ENCODE data around the gene DIAPH3.

The DIAPH3 gene

GRCh38 chr13:59701261-59701660 lies 462.5 kb downstream of the DIAPH3 start:
- no peak for DNase-seq

GRCh38 chr13:59700281-59700680 lies 463.4 kb downstream of the DIAPH3 start:
- no peak for DNase-seq

DNA sequence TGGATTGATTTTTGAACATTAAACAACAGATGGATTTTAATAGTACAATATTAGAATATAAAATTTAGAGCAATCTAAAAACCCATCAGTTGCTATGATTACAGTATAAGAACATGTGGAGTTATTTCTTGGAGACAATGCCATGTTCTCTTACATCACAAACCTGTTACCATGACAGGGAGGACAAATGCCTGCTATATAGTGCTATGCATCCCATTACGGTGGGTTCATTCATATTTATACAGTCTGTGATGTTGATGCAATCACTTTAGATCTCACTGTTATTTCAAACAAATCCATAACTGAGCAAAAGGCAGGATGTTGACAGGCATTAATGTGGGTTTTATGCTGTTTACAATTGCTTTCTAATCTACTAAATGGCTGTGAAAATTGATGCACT lies 467.5 kb downstream of the DIAPH3 start:
- DNase-seq = no peak

- no peak for DNase-seq
These were observed 472.1 kb downstream of the DIAPH3 start for GRCh38 chr13:59691501-59692066.

DNA sequence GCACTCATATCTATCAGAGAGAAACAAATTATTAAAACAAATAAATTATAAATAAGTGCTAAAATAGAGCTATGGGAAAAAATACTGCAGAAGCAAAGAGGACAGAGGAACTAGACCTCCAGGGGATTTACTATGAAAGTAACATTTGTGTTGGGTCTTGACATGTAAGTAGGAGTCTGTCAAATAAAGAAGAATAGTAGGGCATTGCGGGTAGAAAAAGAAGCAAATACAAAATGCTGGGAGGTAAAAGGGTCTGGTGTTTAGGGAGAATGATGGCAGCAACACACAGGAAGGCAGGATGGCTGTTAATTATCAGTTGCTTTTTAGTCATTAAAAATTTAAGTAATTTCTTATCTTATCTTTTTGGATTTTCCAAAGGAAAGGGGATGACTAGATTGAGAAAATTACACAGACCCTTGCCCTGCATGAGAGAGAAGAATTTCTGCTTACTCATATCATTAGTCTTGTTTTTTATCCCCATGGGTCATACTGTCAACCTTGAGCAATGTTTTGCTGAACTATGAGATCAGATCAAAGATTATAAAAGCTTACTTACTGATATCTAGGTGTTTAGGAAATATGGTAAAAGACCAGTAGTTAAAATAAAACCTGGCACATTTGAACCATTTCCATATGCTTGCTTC lies 472.7 kb downstream of the DIAPH3 start:
- no peak for DNase-seq

DNA sequence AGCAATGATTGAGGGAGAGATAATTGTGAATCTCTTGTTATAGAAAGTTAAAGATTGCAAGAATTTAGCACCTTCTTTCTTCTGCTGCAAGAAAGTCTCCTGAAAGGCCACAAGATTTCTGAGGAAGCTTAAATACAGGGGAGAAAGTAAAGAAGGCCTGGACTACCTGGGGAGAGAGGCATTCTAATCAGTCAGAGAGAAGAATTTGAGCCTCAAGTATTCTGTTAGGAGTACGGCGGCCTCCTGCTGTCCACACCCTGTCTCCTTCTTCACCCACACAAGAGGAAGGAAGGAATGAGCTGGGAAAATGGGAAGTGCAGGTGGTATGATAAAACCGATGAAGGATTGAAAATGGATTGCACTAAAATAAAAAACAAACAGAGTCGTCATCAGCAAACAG lies 474.7 kb downstream of the DIAPH3 start:
- no peak for DNase-seq

GRCh38 chr13:59686798-59687394 lies 476.8 kb downstream of the DIAPH3 start:
- DNase-seq = no peak

- no peak for DNase-seq
These were observed 479.6 kb downstream of the DIAPH3 start for GRCh38 chr13:59684105-59684504.

- no peak for DNase-seq
These were observed 482.0 kb downstream of the DIAPH3 start for GRCh38 chr13:59681636-59682311.

GRCh38 chr13:59680429-59681024 lies 483.2 kb downstream of the DIAPH3 start:
- no peak for DNase-seq

- DNase-seq = no peak
These were observed 484.5 kb downstream of the DIAPH3 start for GRCh38 chr13:59679254-59679653.

DNA sequence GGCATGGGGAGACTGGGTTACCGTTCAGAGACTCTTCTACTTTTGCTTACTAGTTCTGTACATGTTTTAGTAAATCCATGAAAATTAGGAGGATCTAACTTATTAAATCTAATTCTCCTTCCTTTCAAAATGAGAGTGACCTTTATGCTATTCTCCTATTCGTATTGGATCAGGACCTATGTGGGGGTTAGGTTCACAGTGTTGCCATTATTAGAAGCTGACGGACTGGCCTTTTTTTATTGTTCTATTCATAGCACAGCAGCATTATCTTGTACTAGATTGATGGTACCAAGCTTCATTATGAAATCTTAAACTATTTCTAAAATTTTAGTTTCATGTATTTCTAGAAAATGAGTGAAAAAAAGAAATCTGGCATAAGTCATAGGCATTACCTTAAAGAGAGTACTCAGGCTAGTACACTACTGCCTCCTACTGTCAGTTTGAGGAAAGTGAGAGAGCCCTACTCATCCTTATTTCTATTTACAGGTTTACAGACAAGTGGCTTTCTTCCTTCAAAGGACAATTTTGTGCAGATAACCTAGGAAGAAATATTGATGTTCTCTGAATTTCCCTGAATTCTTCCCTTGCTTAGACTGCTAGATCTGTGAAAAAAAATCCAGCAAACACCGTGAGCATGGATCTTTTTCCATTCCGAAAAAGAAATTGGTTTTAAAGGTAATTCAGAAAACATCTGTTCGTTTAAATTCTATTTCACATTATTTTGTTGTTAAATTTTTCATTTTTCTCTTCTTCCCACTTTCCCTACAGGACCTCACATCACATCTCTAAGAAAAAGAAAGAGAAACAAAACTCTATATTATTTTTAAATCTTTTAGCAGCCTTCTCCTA lies 485.5 kb downstream of the DIAPH3 start:
- no peak for DNase-seq

- no peak for DNase-seq
These were observed 486.3 kb downstream of the DIAPH3 start for GRCh38 chr13:59677430-59677829.

- no peak for DNase-seq
These were observed 489.1 kb downstream of the DIAPH3 start for GRCh38 chr13:59674616-59675015.

DNA sequence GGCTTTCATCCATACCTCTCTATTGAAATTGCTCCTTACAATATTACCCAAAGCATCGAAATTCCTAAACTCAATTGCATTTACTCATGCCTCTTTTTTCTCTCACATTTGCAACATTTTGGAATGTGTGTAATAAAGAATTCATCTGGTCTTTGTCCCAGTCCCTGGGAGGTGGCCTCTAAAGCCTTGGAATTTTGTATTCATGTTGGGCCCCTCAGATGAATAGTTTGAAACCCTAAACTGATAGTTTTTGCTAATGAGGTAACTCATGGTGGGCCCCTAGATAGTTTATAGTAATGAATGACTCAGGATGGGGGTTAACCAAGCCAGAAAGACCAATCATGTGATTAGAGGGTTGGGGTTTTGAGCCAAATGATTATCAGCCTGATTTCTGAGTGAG lies 490.4 kb downstream of the DIAPH3 start:
- DNase-seq = no peak

DNA sequence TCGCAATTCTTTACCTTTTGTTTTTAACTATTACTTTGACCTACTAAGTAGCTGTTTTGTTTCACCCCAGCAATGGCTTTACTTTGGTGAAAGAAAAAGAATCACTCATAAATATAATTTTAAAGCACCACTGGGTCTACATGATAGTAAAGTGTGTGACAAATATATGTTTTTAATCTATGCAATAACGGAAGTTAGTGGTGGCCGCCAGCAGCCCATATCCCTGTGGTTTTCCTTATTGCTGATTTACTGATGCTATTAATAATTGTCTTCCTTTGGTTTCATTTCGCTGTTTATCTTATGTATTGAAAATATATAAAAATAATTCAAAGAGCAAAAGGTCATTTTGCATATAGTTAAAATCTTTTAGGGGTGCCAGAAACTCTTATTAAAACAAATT lies 491.3 kb downstream of the DIAPH3 start:
- DNase-seq = no peak

GRCh38 chr13:59671881-59672280 lies 491.8 kb downstream of the DIAPH3 start:
- no peak for DNase-seq

GRCh38 chr13:59666504-59666903 lies 497.2 kb downstream of the DIAPH3 start:
- no peak for DNase-seq

DNA sequence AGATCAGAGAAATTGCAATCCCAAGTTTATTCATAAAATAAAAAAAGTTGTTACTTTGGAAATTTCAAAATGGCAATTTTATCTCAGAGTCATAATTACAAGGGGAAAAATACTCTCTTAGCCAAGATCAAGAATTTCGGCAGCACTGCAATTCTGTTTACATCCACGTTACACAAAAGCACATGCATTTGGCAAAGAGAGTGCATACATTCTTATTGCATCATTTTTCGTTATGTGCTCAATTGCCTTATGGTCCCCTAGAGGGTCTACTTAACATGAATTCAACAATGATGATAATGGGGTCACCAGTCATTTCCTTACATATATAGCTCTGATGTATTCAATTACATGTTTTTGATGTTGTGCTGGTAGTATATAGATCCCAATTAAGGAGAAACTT lies 498.0 kb downstream of the DIAPH3 start:
- DNase-seq = no peak

DNA sequence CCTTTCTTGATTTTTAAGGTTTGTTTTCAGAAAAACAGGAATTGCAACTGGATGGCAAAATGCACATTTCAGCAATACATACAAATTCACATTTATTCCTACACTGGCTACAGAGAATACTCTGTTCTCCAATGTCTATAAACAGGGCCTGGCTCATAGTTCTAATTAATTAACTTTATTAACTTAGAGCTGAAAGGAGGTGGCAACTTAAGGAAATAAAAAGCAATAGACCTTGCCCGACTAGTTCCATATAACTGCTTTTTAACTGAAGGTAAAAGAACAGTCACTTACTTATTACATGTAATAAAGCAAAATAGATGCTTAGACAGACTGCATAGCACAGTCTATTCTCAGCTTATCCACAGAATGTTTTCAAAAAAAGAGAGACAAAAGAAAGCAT lies 498.5 kb downstream of the DIAPH3 start:
- no peak for DNase-seq

DNA sequence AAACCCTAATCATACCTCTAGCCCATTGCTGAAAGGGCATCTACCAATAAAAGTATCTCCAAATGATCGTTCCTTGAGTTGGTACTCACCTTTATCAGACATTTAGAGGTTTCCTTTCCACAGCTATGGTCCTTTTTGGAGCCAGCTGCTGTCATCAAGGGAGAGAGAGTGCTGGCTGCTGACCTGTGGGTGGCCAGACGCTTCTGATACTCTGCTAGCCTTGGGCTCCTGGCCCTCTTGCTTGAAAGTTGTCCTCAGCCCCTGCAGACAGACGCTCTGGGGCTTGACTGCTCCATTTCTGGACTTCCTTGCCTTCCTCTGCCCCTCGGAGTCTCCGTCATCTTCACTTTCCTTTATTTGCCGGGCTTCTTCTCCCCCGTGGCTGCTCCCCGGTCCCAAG lies 499.1 kb downstream of the DIAPH3 start:
- DNase-seq = no peak

DNA sequence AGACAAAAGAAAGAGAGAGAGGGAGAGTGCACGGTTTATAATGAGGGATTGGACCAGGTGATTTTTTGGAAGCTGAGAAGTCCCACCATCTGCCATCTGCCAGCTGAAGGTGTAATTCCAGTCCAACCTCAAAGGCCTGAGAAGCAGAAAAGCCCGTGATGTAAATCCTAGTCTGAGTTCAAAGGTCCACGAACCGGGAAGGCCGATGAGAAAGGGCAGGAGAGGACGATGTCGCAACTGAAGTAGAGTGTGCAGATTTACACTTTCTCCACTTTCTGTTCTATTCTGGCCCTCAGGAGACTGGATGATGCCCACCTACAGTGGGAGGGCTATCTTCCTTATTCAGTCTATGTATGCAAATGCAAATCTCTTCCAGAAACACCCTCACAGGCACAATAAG lies 500.0 kb downstream of the DIAPH3 start:
- no peak for DNase-seq

- no peak for DNase-seq
These were observed 503.1 kb downstream of the DIAPH3 start for GRCh38 chr13:59660582-59660981.
